OCI-LY3 (cell line): Measurements from ENCODE around the gene IL13RA2.

Experiments
- H2AFZ ChIP-seq: fragments of 200-600, 300-600 bp; shearing (Covaris generic); 2 replicates; pipeline ENCODE4 v1.6.0; 2014; ENCODE audit warnings: antibody characterized with exemption, low read depth, low read length
- H3K27ac ChIP-seq: fragments of 200-600, 300-600 bp; sonication (generic); 2 replicates; pipeline ENCODE4 v1.5.1; 2014; ENCODE audit warnings: mild to moderate bottlenecking, low read length, moderate library complexity, mixed read lengths
- H3K27me3 ChIP-seq: fragments of 200-600, 300-600 bp; sonication (generic); 2 replicates; pipeline ENCODE4 v1.6.1; 2014; ENCODE audit warnings: low read depth, low read length, mixed read lengths
- H3K36me3 ChIP-seq: fragments of 200-600, 300-600 bp; sonication (generic); replicated peaks from 2 replicates; pipeline ENCODE3; 2014; ENCODE audit warnings: low read depth, low read length, mixed read lengths
- H3K4me1 ChIP-seq: fragments of 300-600, 200-600 bp; sonication (generic); 2 replicates; pipeline ENCODE4 v1.6.1; 2014; ENCODE audit warnings: low read length, mixed read lengths
- H3K4me2 ChIP-seq: fragments of 200-600, 300-600 bp; sonication (generic); 2 replicates; pipeline ENCODE4 v1.6.1; 2014; ENCODE audit warnings: low read length, mixed read lengths
- H3K4me3 ChIP-seq: fragments of 300-600, 200-600 bp; sonication (generic); 2 replicates; pipeline ENCODE4 v1.5.1; 2014; ENCODE audit warnings: antibody characterized with exemption, mild to moderate bottlenecking, low read length, moderate library complexity
- H3K79me2 ChIP-seq: fragments of 300-600, 200-600 bp; shearing (Covaris generic); 2 replicates; pipeline ENCODE4 v1.6.1; 2014; ENCODE audit warnings: mild to moderate bottlenecking, low read length, mixed read lengths
- H3K9ac ChIP-seq: fragments of 300-600, 200-600 bp; shearing (Covaris generic); 2 replicates; pipeline ENCODE4 v1.6.0; 2014; ENCODE audit warnings: mild to moderate bottlenecking, low read length, moderate library complexity
- H3K9me3 ChIP-seq: fragments of 200-600, 300-600 bp; shearing (Covaris generic); 2 replicates; pipeline ENCODE4 v1.6.1; 2014; ENCODE audit warnings: low read length, mixed read lengths; ENCODE audit not compliant: insufficient read depth
- H4K20me1 ChIP-seq: fragments of 200-600, 300-600 bp; sonication (generic); 2 replicates; pipeline ENCODE4 v1.6.1; 2016; ENCODE audit warnings: low read length, mixed read lengths; ENCODE audit not compliant: insufficient read depth
- CTCF ChIP-seq: fragments of 200-600, 300-600 bp; sonication (generic); IDR thresholded peaks from 2 replicates; pipeline ENCODE4 v1.5.1; 2014; ENCODE audit warnings: antibody characterized with exemption, low read length, low read depth
- EZH2phosphoT487 ChIP-seq: fragments of 200-600 bp; shearing (Covaris generic); IDR thresholded peaks from 2 replicates; pipeline ENCODE4 v1.6.1; 2018; ENCODE audit warnings: antibody characterized with exemption, mixed run types, low read depth

The IL13RA2 gene

GRCh38 chrX:115040417-115040816, 23.0 kb upstream of the IL13RA2 start:
- H3K4me2 ChIP-seq: no peak overlapping the region
- no peak for TF ChIP-seq CTCF
- no peak for TF ChIP-seq EZH2phosphoT487
- H3K27me3 ChIP-seq: no peaks in the 10 kb centered on the region
- no peaks in the 10 kb centered on the region for H3K9me3 ChIP-seq
- no peak overlapping the region for H3K27ac ChIP-seq
- no peak overlapping the region for H3K4me3 ChIP-seq
- H3K4me1 ChIP-seq: no peaks in the 10 kb centered on the region
- no peak overlapping the region for H2AFZ ChIP-seq
- H3K79me2 ChIP-seq: no peaks in the 10 kb centered on the region
- no peaks in the 10 kb centered on the region for H3K36me3 ChIP-seq
- no peak overlapping the region for H3K9ac ChIP-seq
- H4K20me1 ChIP-seq: no peaks in the 10 kb centered on the region

GRCh38 chrX:115038406-115038805, 21.0 kb upstream of the IL13RA2 start:
- H3K36me3 ChIP-seq: no peaks in the 10 kb centered on the region
- H4K20me1 ChIP-seq: no peaks in the 10 kb centered on the region
- H3K79me2 ChIP-seq: no peaks in the 10 kb centered on the region
- no peaks in the 10 kb centered on the region for H3K4me1 ChIP-seq
- H3K9ac ChIP-seq: no peak overlapping the region
- H3K9me3 ChIP-seq: no peaks in the 10 kb centered on the region
- no peak overlapping the region for H3K4me2 ChIP-seq
- H3K27me3 ChIP-seq: no peaks in the 10 kb centered on the region
- H2AFZ ChIP-seq: no peak overlapping the region
- no peak overlapping the region for H3K4me3 ChIP-seq
- no peak for TF ChIP-seq EZH2phosphoT487
- H3K27ac ChIP-seq: no peak overlapping the region

DNA sequence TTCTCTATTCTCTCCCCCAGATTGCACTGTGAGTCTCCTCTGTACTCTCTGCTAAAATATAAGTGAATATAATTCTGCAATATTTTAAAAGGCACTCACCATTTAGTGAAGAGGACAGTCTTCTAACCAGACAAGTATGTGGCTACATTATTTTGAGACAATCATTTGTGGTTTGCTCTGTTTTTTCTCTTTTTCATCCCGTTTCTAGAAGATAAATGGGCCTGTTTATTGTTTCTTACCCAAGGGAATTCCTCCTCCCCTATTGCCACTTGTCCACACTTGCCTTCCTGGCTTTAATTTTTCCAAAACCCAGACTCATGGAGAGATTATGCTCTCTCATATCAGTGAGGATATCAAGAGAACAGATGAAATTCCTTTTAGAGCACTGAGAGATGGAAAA, 18.6 kb upstream of the IL13RA2 start:
- Histone ChIP-seq H3K4me3 (no peak overlapping the region), H3K27me3 (no peaks in the 10 kb centered on the region), H3K79me2 (no peaks in the 10 kb centered on the region), H2AFZ (no peak overlapping the region), H3K27ac (no peak overlapping the region), H4K20me1 (no peaks in the 10 kb centered on the region), H3K4me2 (no peak overlapping the region), H3K36me3 (no peaks in the 10 kb centered on the region), H3K9ac (no peak overlapping the region), H3K4me1 (peaks cover 5% of the 10 kb centered on the region; the same call in 1 of the 2 replicates), H3K9me3 (no peaks in the 10 kb centered on the region)
- TF ChIP-seq EZH2phosphoT487 (no peak), CTCF (no peak)

- H4K20me1 ChIP-seq: no peaks in the 10 kb centered on the region
- no peak overlapping the region for H2AFZ ChIP-seq
- no peak for TF ChIP-seq CTCF
- no peak for TF ChIP-seq EZH2phosphoT487
- no peaks in the 10 kb centered on the region for H3K27me3 ChIP-seq
- H3K4me2 ChIP-seq: no peak overlapping the region
- H3K9ac ChIP-seq: no peak overlapping the region
- no peak overlapping the region for H3K4me3 ChIP-seq
- peaks cover 5% of the 10 kb centered on the region; the same call in 1 of the 2 replicates for H3K4me1 ChIP-seq
- H3K9me3 ChIP-seq: no peaks in the 10 kb centered on the region
- H3K79me2 ChIP-seq: no peaks in the 10 kb centered on the region
- no peaks in the 10 kb centered on the region for H3K36me3 ChIP-seq
- H3K27ac ChIP-seq: no peak overlapping the region
Measured at GRCh38 chrX:115031989-115032388, 14.6 kb upstream of the IL13RA2 start.

DNA sequence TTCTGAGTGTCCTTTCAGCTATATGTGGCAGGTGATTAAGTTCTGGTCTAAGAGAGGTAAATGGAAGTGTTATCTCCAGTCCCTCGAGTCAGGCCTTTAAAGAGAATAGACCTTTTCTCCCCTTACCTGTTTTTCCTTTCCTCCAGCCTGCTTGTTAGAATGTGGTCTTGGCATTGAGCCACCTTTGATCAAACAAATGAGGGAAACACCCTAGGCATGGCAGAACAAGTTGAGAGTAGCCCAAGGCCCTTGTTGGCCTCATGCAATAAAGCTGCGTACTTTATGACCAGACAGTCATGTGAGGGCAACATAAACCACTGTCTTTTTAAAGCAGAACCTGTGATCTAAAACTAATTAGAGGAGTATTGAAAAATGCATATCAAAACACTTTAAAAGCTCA, 13.2 kb upstream of the IL13RA2 start:
- H3K9me3 ChIP-seq: no peaks in the 10 kb centered on the region
- no peak overlapping the region for H3K4me2 ChIP-seq
- H2AFZ ChIP-seq: no peak overlapping the region
- H3K36me3 ChIP-seq: no peaks in the 10 kb centered on the region
- no peak overlapping the region for H3K9ac ChIP-seq
- no peak overlapping the region for H3K27ac ChIP-seq
- TF ChIP-seq EZH2phosphoT487: no peak
- TF ChIP-seq CTCF: no peak
- peaks cover 5% of the 10 kb centered on the region; the same call in 1 of the 2 replicates for H3K4me1 ChIP-seq
- no peaks in the 10 kb centered on the region for H3K27me3 ChIP-seq
- H3K4me3 ChIP-seq: no peak overlapping the region
- no peaks in the 10 kb centered on the region for H3K79me2 ChIP-seq
- H4K20me1 ChIP-seq: no peaks in the 10 kb centered on the region
